ENCODE results near the gene NRG4. TPM values are rescaled to one million over a fixed set of nuclear protein-coding genes. Genes with fewer than 3 reads are reported as not detected.
"Not testable (repeated sequence)": the region's sequence is repeated elsewhere in the genome, so short reads cannot be mapped to it uniquely, and the experiment has no call there.

Gene NRG4
- total RNA-seq, 1 donor from 2014 or later = not detected

DNA sequence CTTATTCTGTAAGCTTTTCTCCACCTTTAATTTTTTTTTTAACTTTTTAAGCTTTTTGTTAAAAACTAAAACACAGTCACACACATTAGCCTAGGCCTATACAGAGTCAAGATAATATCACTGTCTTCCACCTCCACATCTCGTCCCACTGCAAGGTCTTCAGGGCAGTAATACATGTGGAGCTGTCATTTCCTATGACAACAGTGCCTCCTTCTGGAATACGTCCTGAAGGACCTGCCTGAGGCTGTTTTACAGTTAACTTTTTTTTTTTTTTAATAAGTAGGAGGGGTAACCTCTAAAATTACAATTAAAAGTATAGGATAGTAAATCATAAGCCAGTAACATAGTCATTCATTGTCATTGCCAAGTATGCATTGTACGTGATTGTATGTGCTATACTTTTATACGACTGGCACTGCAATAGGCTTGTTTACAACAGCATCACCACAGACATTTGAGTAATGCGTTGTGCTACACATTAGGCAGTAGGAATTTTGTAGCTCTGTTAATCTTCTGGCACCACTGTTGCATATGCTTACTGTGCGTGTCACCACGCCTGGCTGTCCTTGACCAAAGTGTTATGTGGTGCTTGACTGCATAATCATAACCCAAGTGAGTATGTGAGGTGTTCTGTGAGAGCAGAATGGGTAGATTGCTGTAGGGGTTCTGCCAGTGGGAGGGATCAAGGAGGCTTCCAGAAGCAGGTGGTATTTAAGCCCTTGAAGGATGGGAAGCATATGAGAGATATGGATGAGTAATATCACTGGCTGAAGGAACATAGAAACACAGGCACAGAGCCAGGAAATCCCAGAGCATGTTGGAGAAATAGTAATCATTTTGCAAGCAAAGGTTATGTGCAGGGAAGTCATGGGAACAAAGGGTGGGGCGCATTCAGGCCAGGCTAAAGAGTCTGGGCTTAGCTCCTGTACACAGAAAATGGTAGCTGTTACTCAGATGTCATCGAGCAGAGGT lies 90.2 kb downstream of the NRG4 start:
- Histone ChIP-seq H3K4me3 (no peak overlapping the region), H3K9me3 (no peaks in the 10 kb centered on the region), H3K27ac (no peak overlapping the region), H3K4me1 (peaks cover 10% of the 10 kb centered on the region), H3K36me3 (peaks cover 0 to 6% of the 10 kb centered on the region in 2 donors), H3K27me3 (no peaks in the 10 kb centered on the region)
- DNase-seq (ENCODE audit: extremely low spot score in 2 of 2) = no peak
- TF ChIP-seq CTCF (IDR thresholded peaks at IDR 0.05) = no peak
- TF ChIP-seq POLR2A (IDR thresholded peaks at IDR 0.05) = no peak
- TF ChIP-seq POLR2AphosphoS5 (IDR thresholded peaks at IDR 0.05; ENCODE audit: insufficient read depth in 1 of 2, low read depth in 1 of 2) = peak in 1 of 2 donors; percentile 12
- intact Hi-C loops (cut with DNase I) = no loop called here

- Histone ChIP-seq H3K4me3 (no peak overlapping the region), H3K9me3 (no peaks in the 10 kb centered on the region), H3K27me3 (no peaks in the 10 kb centered on the region), H3K27ac (no peak overlapping the region), H3K4me1 (peaks cover 10% of the 10 kb centered on the region), H3K36me3 (peaks cover 0 to 9% of the 10 kb centered on the region in 2 donors)
- no peak for TF ChIP-seq CTCF (IDR thresholded peaks at IDR 0.05)
- TF ChIP-seq POLR2AphosphoS5 (IDR thresholded peaks at IDR 0.05; ENCODE audit: insufficient read depth in 1 of 2, low read depth in 1 of 2) = no peak
- TF ChIP-seq POLR2A (IDR thresholded peaks at IDR 0.05) = no peak
- intact Hi-C loops (cut with DNase I) = no loop called here
- DNase-seq (ENCODE audit: extremely low spot score in 2 of 2) = no peak
Measured at GRCh38 chr15:75920079-75920478, 92.1 kb downstream of the NRG4 start.

DNA sequence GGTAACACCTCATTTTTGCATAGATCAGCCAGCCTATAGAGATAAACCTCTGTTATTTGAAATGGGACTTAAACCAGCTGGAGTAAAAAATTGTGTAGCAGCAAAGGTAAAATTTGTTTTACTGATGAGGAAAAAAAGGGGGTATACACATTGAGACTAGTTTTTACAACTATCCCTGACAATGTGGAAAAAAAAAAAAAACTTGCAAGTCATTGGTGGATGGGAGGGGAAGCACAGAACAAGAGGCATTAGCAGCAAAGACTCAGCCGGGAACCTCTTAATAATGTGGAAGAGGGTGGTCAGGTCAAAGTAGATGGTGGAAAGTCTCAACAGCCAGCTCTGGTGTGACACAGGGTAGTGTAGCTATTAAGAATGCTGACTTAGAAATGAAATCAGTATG lies 94.1 kb downstream of the NRG4 start:
- intact Hi-C loops (cut with DNase I) = no loop called here
- Histone ChIP-seq H3K36me3 (peaks cover 0 to 29% of the 10 kb centered on the region in 2 donors), H3K9me3 (no peaks in the 10 kb centered on the region), H3K27ac (no peak overlapping the region), H3K4me1 (peaks cover 10% of the 10 kb centered on the region), H3K4me3 (no peak overlapping the region), H3K27me3 (no peaks in the 10 kb centered on the region)
- DNase-seq (ENCODE audit: extremely low spot score in 2 of 2) = no peak
- TF ChIP-seq POLR2A (IDR thresholded peaks at IDR 0.05) (no peak), POLR2AphosphoS5 (IDR thresholded peaks at IDR 0.05; ENCODE audit: insufficient read depth in 1 of 2, low read depth in 1 of 2) (no peak)

- no peak overlapping the region for H3K27ac ChIP-seq
- H3K36me3 ChIP-seq = peaks cover 0 to 35% of the 10 kb centered on the region in 2 donors
- no peaks in the 10 kb centered on the region for H3K9me3 ChIP-seq
- TF ChIP-seq POLR2AphosphoS5 (IDR thresholded peaks at IDR 0.05; ENCODE audit: insufficient read depth in 1 of 2, low read depth in 1 of 2) (no peak), CTCF (IDR thresholded peaks at IDR 0.05) (no peak), POLR2A (IDR thresholded peaks at IDR 0.05) (no peak)
- intact Hi-C loops (cut with DNase I) = no loop called here
- no peaks in the 10 kb centered on the region for H3K4me1 ChIP-seq
- H3K27me3 ChIP-seq = no peaks in the 10 kb centered on the region
- no peak for DNase-seq (ENCODE audit: extremely low spot score in 2 of 2)
- no peak overlapping the region for H3K4me3 ChIP-seq
Measured at GRCh38 chr15:75916978-75917377, 95.2 kb downstream of the NRG4 start.

- intact Hi-C loops (cut with DNase I); DNase-seq (ENCODE audit: extremely low spot score in 2 of 2); H3K27ac ChIP-seq; H3K4me3 ChIP-seq; H3K27me3 ChIP-seq; H3K9me3 ChIP-seq: not testable (repeated sequence)
- Histone ChIP-seq H3K4me1 (peaks cover 11% of the 10 kb centered on the region), H3K36me3 (peaks cover 0 to 35% of the 10 kb centered on the region in 2 donors)
Measured at GRCh38 chr15:75910355-75910754, 101.9 kb downstream of the NRG4 start.

- H3K4me3 ChIP-seq = no peak overlapping the region
- H3K27me3 ChIP-seq = no peaks in the 10 kb centered on the region
- intact Hi-C loops (cut with DNase I) = no loop called here
- DNase-seq (ENCODE audit: extremely low spot score in 2 of 2) = no peak
- H3K4me1 ChIP-seq = peaks cover 29% of the 10 kb centered on the region
- H3K27ac ChIP-seq = no peak overlapping the region
- no peaks in the 10 kb centered on the region for H3K9me3 ChIP-seq
- no peaks in the 10 kb centered on the region for H3K36me3 ChIP-seq
- no peak for TF ChIP-seq CTCF (IDR thresholded peaks at IDR 0.05)
- TF ChIP-seq POLR2A (IDR thresholded peaks at IDR 0.05) = no peak
- no peak for TF ChIP-seq POLR2AphosphoS5 (IDR thresholded peaks at IDR 0.05; ENCODE audit: insufficient read depth in 1 of 2, low read depth in 1 of 2)
Measured at GRCh38 chr15:75905231-75905630, 107.0 kb downstream of the NRG4 start.
